Measurements from ENCODE around the gene CCDC107. TPM values are rescaled to one million over a fixed set of nuclear protein-coding genes. Genes with fewer than 3 reads are reported as not detected.

The CCDC107 gene
- total and polyA plus RNA-seq, 9 of the 15 experiments (the other 6 are each of a cell fraction or from before 2014, with no cell fraction given) = 0.35 to 11.3 (median 6.9) TPM; not detected in 1

DNA sequence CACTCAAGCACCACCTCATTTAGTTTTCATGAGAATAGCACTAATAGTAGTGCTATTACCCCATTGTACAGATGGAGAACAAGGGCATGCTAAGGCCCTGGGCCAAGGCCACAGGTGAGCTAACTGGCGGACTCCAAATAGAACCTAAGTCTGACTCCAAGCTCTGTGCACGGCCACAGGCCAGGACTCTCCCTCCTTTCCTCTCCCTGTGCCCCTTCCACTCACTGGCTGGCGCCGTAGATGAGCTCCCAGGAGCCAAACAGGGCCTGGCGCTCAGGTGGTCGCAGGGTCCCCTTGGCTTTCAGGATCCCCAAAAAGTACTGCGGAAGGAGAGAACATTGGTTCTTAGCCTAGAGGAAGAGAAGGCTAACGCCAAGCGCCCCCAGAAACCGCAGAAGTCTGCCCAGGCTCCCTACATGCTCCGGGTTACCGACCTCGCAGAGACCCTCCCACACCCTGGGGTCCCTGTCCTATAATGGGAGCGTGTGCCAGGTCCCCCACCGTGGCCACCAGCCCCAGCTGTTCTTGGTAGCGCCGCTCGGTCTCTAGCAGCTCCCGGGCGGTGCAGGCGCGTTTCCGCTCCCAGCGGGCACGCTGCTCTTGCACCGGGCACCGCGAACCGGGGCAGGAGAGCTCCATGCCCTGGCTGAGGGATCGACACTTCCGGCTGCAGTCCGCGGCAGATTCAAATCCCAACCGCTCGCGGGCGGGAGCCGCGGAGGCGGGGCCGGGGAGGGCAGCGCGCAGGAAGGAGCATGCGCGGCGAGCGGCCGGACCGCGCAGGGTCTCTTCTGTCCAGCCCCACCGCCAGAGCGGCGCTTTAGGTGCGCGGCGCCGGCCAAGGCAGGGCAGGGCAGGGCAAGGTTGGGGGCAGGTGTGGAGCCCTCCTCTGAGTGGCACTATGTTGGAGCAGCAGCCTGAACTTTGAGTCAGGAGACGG is 6.7 kb downstream of the CCDC107 start, which contains the start of gene ARHGEF39 (continued):
- TF ChIP-seq KLF13 (tag; IDR thresholded peaks at IDR 0.05; ENCODE audit: borderline replicate concordance, low read depth) (peak; percentile 31; the same call in 1 of the 2 replicates), ZNF316 (IDR thresholded peaks at IDR 0.05) (no peak), GTF2A2 (tag; IDR thresholded peaks at IDR 0.05) (no peak), RFX5 (IDR thresholded peaks at IDR 0.05; ENCODE audit: low read depth, low read length) (no peak), ZFP36 (IDR thresholded peaks at IDR 0.05; ENCODE audit: low read depth, low read length, partially characterized antibody) (no peak), KLF1 (tag; IDR thresholded peaks at IDR 0.05) (no peak), SRF (CRISPR knock-in tag; IDR thresholded peaks at IDR 0.05) (no peak), RBFOX2 (IDR thresholded peaks at IDR 0.05; ENCODE audit: low read depth, low read length) (peak; percentile 96), POLR3A (IDR thresholded peaks at IDR 0.05; ENCODE audit: borderline replicate concordance, extremely low read depth, insufficient read depth, insufficient read length) (no peak), RAD51 (IDR thresholded peaks at IDR 0.05; ENCODE audit: borderline replicate concordance, low read depth) (no peak), PHB (CRISPR knock-in tag; IDR thresholded peaks at IDR 0.05) (no peak), CBX1 (IDR thresholded peaks at IDR 0.05; ENCODE audit: low read depth) (peak; percentile 31; the same call in 1 of the 2 replicates), HEY1 (CRISPR knock-in tag; IDR thresholded peaks at IDR 0.05; ENCODE audit: borderline replicate concordance) (no peak), SETDB1 (IDR thresholded peaks at IDR 0.05; ENCODE audit: low read length) (no peak), POLR2G (IDR thresholded peaks at IDR 0.05; ENCODE audit: low read depth, low read length) (peak; percentile 92)
- TF ChIP-seq, protein P1, sequence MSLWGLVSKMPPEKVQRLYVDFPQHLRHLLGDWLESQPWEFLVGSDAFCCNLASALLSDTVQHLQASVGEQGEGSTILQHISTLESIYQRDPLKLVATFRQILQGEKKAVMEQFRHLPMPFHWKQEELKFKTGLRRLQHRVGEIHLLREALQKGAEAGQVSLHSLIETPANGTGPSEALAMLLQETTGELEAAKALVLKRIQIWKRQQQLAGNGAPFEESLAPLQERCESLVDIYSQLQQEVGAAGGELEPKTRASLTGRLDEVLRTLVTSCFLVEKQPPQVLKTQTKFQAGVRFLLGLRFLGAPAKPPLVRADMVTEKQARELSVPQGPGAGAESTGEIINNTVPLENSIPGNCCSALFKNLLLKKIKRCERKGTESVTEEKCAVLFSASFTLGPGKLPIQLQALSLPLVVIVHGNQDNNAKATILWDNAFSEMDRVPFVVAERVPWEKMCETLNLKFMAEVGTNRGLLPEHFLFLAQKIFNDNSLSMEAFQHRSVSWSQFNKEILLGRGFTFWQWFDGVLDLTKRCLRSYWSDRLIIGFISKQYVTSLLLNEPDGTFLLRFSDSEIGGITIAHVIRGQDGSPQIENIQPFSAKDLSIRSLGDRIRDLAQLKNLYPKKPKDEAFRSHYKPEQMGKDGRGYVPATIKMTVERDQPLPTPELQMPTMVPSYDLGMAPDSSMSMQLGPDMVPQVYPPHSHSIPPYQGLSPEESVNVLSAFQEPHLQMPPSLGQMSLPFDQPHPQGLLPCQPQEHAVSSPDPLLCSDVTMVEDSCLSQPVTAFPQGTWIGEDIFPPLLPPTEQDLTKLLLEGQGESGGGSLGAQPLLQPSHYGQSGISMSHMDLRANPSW (CRISPR knock-in tag; IDR thresholded peaks at IDR 0.05) = no peak
- TF ChIP-seq, protein P2, sequence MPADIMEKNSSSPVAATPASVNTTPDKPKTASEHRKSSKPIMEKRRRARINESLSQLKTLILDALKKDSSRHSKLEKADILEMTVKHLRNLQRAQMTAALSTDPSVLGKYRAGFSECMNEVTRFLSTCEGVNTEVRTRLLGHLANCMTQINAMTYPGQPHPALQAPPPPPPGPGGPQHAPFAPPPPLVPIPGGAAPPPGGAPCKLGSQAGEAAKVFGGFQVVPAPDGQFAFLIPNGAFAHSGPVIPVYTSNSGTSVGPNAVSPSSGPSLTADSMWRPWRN (IDR thresholded peaks at IDR 0.05; ENCODE audit: low read depth) = no peak
- TF ChIP-seq, protein P3, sequence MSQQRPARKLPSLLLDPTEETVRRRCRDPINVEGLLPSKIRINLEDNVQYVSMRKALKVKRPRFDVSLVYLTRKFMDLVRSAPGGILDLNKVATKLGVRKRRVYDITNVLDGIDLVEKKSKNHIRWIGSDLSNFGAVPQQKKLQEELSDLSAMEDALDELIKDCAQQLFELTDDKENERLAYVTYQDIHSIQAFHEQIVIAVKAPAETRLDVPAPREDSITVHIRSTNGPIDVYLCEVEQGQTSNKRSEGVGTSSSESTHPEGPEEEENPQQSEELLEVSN (IDR thresholded peaks at IDR 0.05; ENCODE audit: borderline replicate concordance in 1 of 2, extremely low read depth in 1 of 2, insufficient read depth in 1 of 2, insufficient read length in 1 of 2, low read depth in 1 of 2, low read length in 1 of 2, poor library complexity in 1 of 2, severe bottlenecking in 1 of 2) = peak in 1 of 2 experiments; percentile 79
- TF ChIP-seq, protein P4, sequence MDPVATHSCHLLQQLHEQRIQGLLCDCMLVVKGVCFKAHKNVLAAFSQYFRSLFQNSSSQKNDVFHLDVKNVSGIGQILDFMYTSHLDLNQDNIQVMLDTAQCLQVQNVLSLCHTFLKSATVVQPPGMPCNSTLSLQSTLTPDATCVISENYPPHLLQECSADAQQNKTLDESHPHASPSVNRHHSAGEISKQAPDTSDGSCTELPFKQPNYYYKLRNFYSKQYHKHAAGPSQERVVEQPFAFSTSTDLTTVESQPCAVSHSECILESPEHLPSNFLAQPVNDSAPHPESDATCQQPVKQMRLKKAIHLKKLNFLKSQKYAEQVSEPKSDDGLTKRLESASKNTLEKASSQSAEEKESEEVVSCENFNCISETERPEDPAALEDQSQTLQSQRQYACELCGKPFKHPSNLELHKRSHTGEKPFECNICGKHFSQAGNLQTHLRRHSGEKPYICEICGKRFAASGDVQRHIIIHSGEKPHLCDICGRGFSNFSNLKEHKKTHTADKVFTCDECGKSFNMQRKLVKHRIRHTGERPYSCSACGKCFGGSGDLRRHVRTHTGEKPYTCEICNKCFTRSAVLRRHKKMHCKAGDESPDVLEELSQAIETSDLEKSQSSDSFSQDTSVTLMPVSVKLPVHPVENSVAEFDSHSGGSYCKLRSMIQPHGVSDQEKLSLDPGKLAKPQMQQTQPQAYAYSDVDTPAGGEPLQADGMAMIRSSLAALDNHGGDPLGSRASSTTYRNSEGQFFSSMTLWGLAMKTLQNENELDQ (CRISPR knock-in tag; IDR thresholded peaks at IDR 0.05; ENCODE audit: borderline replicate concordance) = no peak

All from K562 (cell line).